ENCODE data around the gene POU2F1. TPM values are rescaled to one million over a fixed set of nuclear protein-coding genes. Genes with fewer than 3 reads are reported as not detected.

POU2F1 gene
- total RNA-seq, 1 experiment from 2014 or later = 3.7 TPM

- in situ Hi-C loops (cut with HindIII; ENCODE audit: low pct_unique_long_range_greater_than_20kb, low sequenced_read_pairs) = no loop called here
- no peak for DNase-seq (ENCODE audit: low read depth)
These were observed 220.1 kb downstream of the POU2F1 start for GRCh38 chr1:167440776-167441175.

- in situ Hi-C loops (cut with HindIII; ENCODE audit: low pct_unique_long_range_greater_than_20kb, low sequenced_read_pairs) = no loop called here
- no peak for DNase-seq (ENCODE audit: low read depth)
These were observed 220.5 kb downstream of the POU2F1 start for GRCh38 chr1:167441222-167441621.

GRCh38 chr1:167442142-167442848 is 221.6 kb downstream of the POU2F1 start:
- in situ Hi-C loops (cut with HindIII; ENCODE audit: low pct_unique_long_range_greater_than_20kb, low sequenced_read_pairs) = no loop called here
- peak; percentile 67 for DNase-seq (ENCODE audit: low read depth)

GRCh38 chr1:167442854-167443565 is 222.3 kb downstream of the POU2F1 start:
- no peak for DNase-seq (ENCODE audit: low read depth)
- in situ Hi-C loops (cut with HindIII; ENCODE audit: low pct_unique_long_range_greater_than_20kb, low sequenced_read_pairs) = no loop called here

GRCh38 chr1:167443757-167444156 is 223.1 kb downstream of the POU2F1 start:
- in situ Hi-C loops (cut with HindIII; ENCODE audit: low pct_unique_long_range_greater_than_20kb, low sequenced_read_pairs) = no loop called here
- DNase-seq (ENCODE audit: low read depth) = no peak

- in situ Hi-C loops (cut with HindIII; ENCODE audit: low pct_unique_long_range_greater_than_20kb, low sequenced_read_pairs) = no loop called here
- no peak for DNase-seq (ENCODE audit: low read depth)
These were observed 226.3 kb downstream of the POU2F1 start for GRCh38 chr1:167446966-167447365.

- peak; percentile 54 for DNase-seq (ENCODE audit: low read depth)
- in situ Hi-C loops (cut with HindIII; ENCODE audit: low pct_unique_long_range_greater_than_20kb, low sequenced_read_pairs) = no loop called here
These were observed 226.9 kb downstream of the POU2F1 start for GRCh38 chr1:167447521-167448136.

GRCh38 chr1:167450843-167451242 is 230.2 kb downstream of the POU2F1 start:
- in situ Hi-C loops (cut with HindIII; ENCODE audit: low pct_unique_long_range_greater_than_20kb, low sequenced_read_pairs) = no loop called here
- DNase-seq (ENCODE audit: low read depth) = no peak

- in situ Hi-C loops (cut with HindIII; ENCODE audit: low pct_unique_long_range_greater_than_20kb, low sequenced_read_pairs) = no loop called here
- DNase-seq (ENCODE audit: low read depth) = no peak
These were observed 231.8 kb downstream of the POU2F1 start for GRCh38 chr1:167452483-167452882.

- no peak for DNase-seq (ENCODE audit: low read depth)
- in situ Hi-C loops (cut with HindIII; ENCODE audit: low pct_unique_long_range_greater_than_20kb, low sequenced_read_pairs) = no loop called here
These were observed 232.4 kb downstream of the POU2F1 start for GRCh38 chr1:167453123-167453522.

- in situ Hi-C loops (cut with HindIII; ENCODE audit: low pct_unique_long_range_greater_than_20kb, low sequenced_read_pairs) = no loop called here
- no peak for DNase-seq (ENCODE audit: low read depth)
These were observed 233.7 kb downstream of the POU2F1 start for GRCh38 chr1:167454304-167454893.

GRCh38 chr1:167454894-167455785 is 234.5 kb downstream of the POU2F1 start:
- peak; percentile 59 for DNase-seq (ENCODE audit: low read depth)
- in situ Hi-C loops (cut with HindIII; ENCODE audit: low pct_unique_long_range_greater_than_20kb, low sequenced_read_pairs) = no loop called here

- no peak for DNase-seq (ENCODE audit: low read depth)
- in situ Hi-C loops (cut with HindIII; ENCODE audit: low pct_unique_long_range_greater_than_20kb, low sequenced_read_pairs) = no loop called here
These were observed 235.2 kb downstream of the POU2F1 start for GRCh38 chr1:167455786-167456446.

GRCh38 chr1:167456524-167456923 is 235.8 kb downstream of the POU2F1 start:
- no peak for DNase-seq (ENCODE audit: low read depth)
- in situ Hi-C loops (cut with HindIII; ENCODE audit: low pct_unique_long_range_greater_than_20kb, low sequenced_read_pairs) = no loop called here

- DNase-seq (ENCODE audit: low read depth) = no peak
- in situ Hi-C loops (cut with HindIII; ENCODE audit: low pct_unique_long_range_greater_than_20kb, low sequenced_read_pairs) = no loop called here
These were observed 236.2 kb downstream of the POU2F1 start for GRCh38 chr1:167456926-167457325.

GRCh38 chr1:167457936-167458584 is 237.4 kb downstream of the POU2F1 start:
- no peak for DNase-seq (ENCODE audit: low read depth)
- in situ Hi-C loops (cut with HindIII; ENCODE audit: low pct_unique_long_range_greater_than_20kb, low sequenced_read_pairs) = no loop called here

- in situ Hi-C loops (cut with HindIII; ENCODE audit: low pct_unique_long_range_greater_than_20kb, low sequenced_read_pairs) = no loop called here
- no peak for DNase-seq (ENCODE audit: low read depth)
These were observed 240.2 kb downstream of the POU2F1 start for GRCh38 chr1:167460836-167461235.

Measured in Caki2 (cell line).